Osteocyte (in vitro differentiated cells): ENCODE data around the gene CD52. TPM values are rescaled to one million over a fixed set of nuclear protein-coding genes. Genes with fewer than 3 reads are reported as not detected.

Source experiments
- DNase-seq: peaks from one replicate; pipeline ENCODE4 v3.0.0; 2021; ENCODE audit warnings: mixed read lengths; ENCODE audit not compliant: unreplicated experiment; ENCODE audit errors: extremely low spot score
- H3K27ac Mint-ChIP-seq: one replicate; pipeline ENCODE4 v1.8.0; 2021; ENCODE audit warnings: mild to moderate bottlenecking, mixed read lengths; ENCODE audit not compliant: unreplicated experiment
- H3K27me3 Mint-ChIP-seq: one replicate; pipeline ENCODE4 v1.8.0; 2021; ENCODE audit warnings: mixed read lengths; ENCODE audit not compliant: unreplicated experiment
- H3K36me3 Mint-ChIP-seq: one replicate; pipeline ENCODE4 v1.8.0; 2021; ENCODE audit warnings: mixed read lengths; ENCODE audit not compliant: unreplicated experiment
- H3K4me1 Mint-ChIP-seq: one replicate; pipeline ENCODE4 v1.8.0; 2021; ENCODE audit warnings: mixed read lengths; ENCODE audit not compliant: unreplicated experiment
- H3K4me3 Mint-ChIP-seq: one replicate; pipeline ENCODE4 v1.8.0; 2021; ENCODE audit warnings: mild to moderate bottlenecking, moderate library complexity, mixed read lengths; ENCODE audit not compliant: unreplicated experiment
- H3K9me3 Mint-ChIP-seq: one replicate; pipeline ENCODE4 v1.8.0; 2021; ENCODE audit warnings: mixed read lengths; ENCODE audit not compliant: unreplicated experiment
- CTCF ChIP-seq: fragments of 200-600 bp; sonication (generic); IDR thresholded peaks from 2 replicates; pipeline ENCODE4 v1.5.0; 2021; ENCODE audit warnings: antibody characterized with exemption, mild to moderate bottlenecking, moderate library complexity
- total RNA-seq: library from RNA; stranded (reverse); gene quantifications from 2 replicates; pipeline ENCODE4 v1.2.1, GENCODE V29; 2021

The CD52 gene
- total RNA-seq, 1 donor from 2014 or later: not detected

GRCh38 chr1:26314501-26314900 is 3.3 kb upstream of the CD52 start:
- no peak for DNase-seq
- H3K9me3 Mint-ChIP-seq: no peaks in the 10 kb centered on the region
- H3K27ac Mint-ChIP-seq: no peak overlapping the region
- H3K27me3 Mint-ChIP-seq: peaks cover 19% of the 10 kb centered on the region
- H3K36me3 Mint-ChIP-seq: no peaks in the 10 kb centered on the region
- TF ChIP-seq CTCF: no peak
- H3K4me3 Mint-ChIP-seq: no peak overlapping the region
- no peaks in the 10 kb centered on the region for H3K4me1 Mint-ChIP-seq

GRCh38 chr1:26315874-26316850 is 1.6 kb upstream of the CD52 start:
- Mint-ChIP-seq H3K9me3 (no peaks in the 10 kb centered on the region), H3K27ac (no peak overlapping the region), H3K36me3 (no peaks in the 10 kb centered on the region), H3K4me1 (peaks cover 1% of the 10 kb centered on the region), H3K4me3 (no peak overlapping the region), H3K27me3 (peaks cover 19% of the 10 kb centered on the region)
- no peak for TF ChIP-seq CTCF
- no peak for DNase-seq

- H3K27me3 Mint-ChIP-seq: peaks cover 14% of the 10 kb centered on the region
- H3K4me1 Mint-ChIP-seq: peaks cover 6% of the 10 kb centered on the region
- H3K9me3 Mint-ChIP-seq: no peaks in the 10 kb centered on the region
- no peak for DNase-seq
- no peak overlapping the region for H3K4me3 Mint-ChIP-seq
- H3K36me3 Mint-ChIP-seq: no peaks in the 10 kb centered on the region
- no peak overlapping the region for H3K27ac Mint-ChIP-seq
- TF ChIP-seq CTCF: no peak
These were observed 612 bp upstream of the CD52 start for GRCh38 chr1:26317146-26317545.

GRCh38 chr1:26318338-26319064 is 743 bp downstream of the CD52 start:
- Mint-ChIP-seq H3K4me1 (peaks cover 6% of the 10 kb centered on the region), H3K27ac (no peak overlapping the region), H3K36me3 (no peaks in the 10 kb centered on the region), H3K9me3 (no peaks in the 10 kb centered on the region), H3K4me3 (no peak overlapping the region), H3K27me3 (peaks cover 9% of the 10 kb centered on the region)
- no peak for TF ChIP-seq CTCF
- no peak for DNase-seq

- H3K4me3 Mint-ChIP-seq: no peak overlapping the region
- no peaks in the 10 kb centered on the region for H3K36me3 Mint-ChIP-seq
- no peak for TF ChIP-seq CTCF
- H3K4me1 Mint-ChIP-seq: peaks cover 6% of the 10 kb centered on the region
- no peaks in the 10 kb centered on the region for H3K27me3 Mint-ChIP-seq
- H3K27ac Mint-ChIP-seq: no peak overlapping the region
- H3K9me3 Mint-ChIP-seq: no peaks in the 10 kb centered on the region
- DNase-seq: no peak
These were observed 3.1 kb downstream of the CD52 start for GRCh38 chr1:26320896-26321295.
